ENCODE measurements around the gene UBA6. TPM values are rescaled to one million over a fixed set of nuclear protein-coding genes. Genes with fewer than 3 reads are reported as not detected.

UBA6 gene
- total and polyA plus RNA-seq, 9 of the 15 experiments (the other 6 are each of a cell fraction or from before 2014, with no cell fraction given), result 22.9 to 139 (median 94.6) TPM

GRCh38 chr4:67660418-67660817 lies 40.5 kb downstream of the UBA6 start:
- CTCF ChIA-PET (ENCODE audit: low intra/inter-chr PET ratio), result no interaction called here
- no TSS peak for BruUV-seq (replicated peaks)
- H4K20me1 ChIP-seq (replicated peaks; ENCODE audit: control insufficient read depth, insufficient read depth, low read length), result no peaks in the 10 kb centered on the region
- no peaks in the 10 kb centered on the region for H3K79me2 ChIP-seq (ENCODE audit: control insufficient read depth, insufficient read depth, low read length)
- in situ Hi-C loops (cut with MboI) (no loop called here), intact Hi-C loops (cut with micrococcal nuclease) (no loop called here)
- no peaks in the 10 kb centered on the region for H3K9me1 ChIP-seq (ENCODE audit: control insufficient read depth, insufficient read depth, low read length)
- DNase-seq (ENCODE audit: extremely low read depth in 1 of 4, low spot score in 3 of 4) (no peak), ATAC-seq (no peak; the same call in 2 of the 3 replicates), FAIRE-seq (no peak)
- peaks cover 12% of the 10 kb centered on the region for H3K9me3 ChIP-seq (replicated peaks; ENCODE audit: control insufficient read depth, insufficient read depth, low read depth, low read length)
- TF ChIP-seq ZNF280A (IDR thresholded peaks at IDR 0.05; ENCODE audit: low read depth, partially characterized antibody) (peak; percentile 28), TRIM28 (IDR thresholded peaks at IDR 0.05) (peak; percentile 83), CBX5 (IDR thresholded peaks at IDR 0.05; ENCODE audit: borderline replicate concordance, low read depth) (peak; percentile 86; the same call in 1 of the 2 replicates), CBX3 (IDR thresholded peaks at IDR 0.05; ENCODE audit: borderline replicate concordance in 1 of 2, low read length in 2 of 2) (peak in 1 of 2 experiments; percentile 89; a peak in 1 of 3 replicates), FOXK2 (conservative IDR thresholded peaks at IDR 0.05 in 1 of 2, IDR thresholded peaks at IDR 0.05 in 1 of 2; ENCODE audit: low read depth in 2 of 2) (no peak), STAG1 (CRISPR knock-in tag; IDR thresholded peaks at IDR 0.05; ENCODE audit: borderline replicate concordance) (no peak), TRIM24 (IDR thresholded peaks at IDR 0.05) (peak in 1 of 2 experiments; percentile 20; a peak in 1 of 4 replicates)
- H3K4me3 ChIP-seq, result no peak overlapping the region
- no peaks in the 10 kb centered on the region for H3K4me1 ChIP-seq (replicated peaks in 1 of 2; ENCODE audit: control insufficient read depth in 2 of 2, insufficient read depth in 2 of 2, low read length in 2 of 2)
- H3K36me3 ChIP-seq (ENCODE audit: control insufficient read depth, insufficient read depth, low read length), result peaks cover 76% of the 10 kb centered on the region
- 97% methylated on average over 4 of the region's 4 CpGs for WGBS (ENCODE audit: insufficient coverage, low coverage, missing lambda C conversion rate)
- POLR2A ChIA-PET, result interaction anchor here (1.0 kb wide), 1 partner anchor 9 kb away, joined by 3 read pairs; no protein-coding TSS in a partner anchor
- no peak overlapping the region for H3K27ac ChIP-seq (ENCODE audit: extremely low read depth, low read depth, low read length)
- no peak overlapping the region for H3K4me2 ChIP-seq (ENCODE audit: insufficient read depth, low read length)
- H2AFZ ChIP-seq (ENCODE audit: low read depth, low read length), result no peak overlapping the region
- no peak overlapping the region for H3K9ac ChIP-seq (ENCODE audit: insufficient read depth in 1 of 2, low read depth in 2 of 2, low read length in 2 of 2)
- no peaks in the 10 kb centered on the region for H3K27me3 ChIP-seq (ENCODE audit: control insufficient read depth in 2 of 2, insufficient read depth in 2 of 2, low read length in 2 of 2)

All from K562 (cell line).